ENCODE data around the gene MDC1.
"Not testable (repeated sequence)": the region's sequence is repeated elsewhere in the genome, so short reads cannot be mapped to it uniquely, and the experiment has no call there.

Gene MDC1, protein sequence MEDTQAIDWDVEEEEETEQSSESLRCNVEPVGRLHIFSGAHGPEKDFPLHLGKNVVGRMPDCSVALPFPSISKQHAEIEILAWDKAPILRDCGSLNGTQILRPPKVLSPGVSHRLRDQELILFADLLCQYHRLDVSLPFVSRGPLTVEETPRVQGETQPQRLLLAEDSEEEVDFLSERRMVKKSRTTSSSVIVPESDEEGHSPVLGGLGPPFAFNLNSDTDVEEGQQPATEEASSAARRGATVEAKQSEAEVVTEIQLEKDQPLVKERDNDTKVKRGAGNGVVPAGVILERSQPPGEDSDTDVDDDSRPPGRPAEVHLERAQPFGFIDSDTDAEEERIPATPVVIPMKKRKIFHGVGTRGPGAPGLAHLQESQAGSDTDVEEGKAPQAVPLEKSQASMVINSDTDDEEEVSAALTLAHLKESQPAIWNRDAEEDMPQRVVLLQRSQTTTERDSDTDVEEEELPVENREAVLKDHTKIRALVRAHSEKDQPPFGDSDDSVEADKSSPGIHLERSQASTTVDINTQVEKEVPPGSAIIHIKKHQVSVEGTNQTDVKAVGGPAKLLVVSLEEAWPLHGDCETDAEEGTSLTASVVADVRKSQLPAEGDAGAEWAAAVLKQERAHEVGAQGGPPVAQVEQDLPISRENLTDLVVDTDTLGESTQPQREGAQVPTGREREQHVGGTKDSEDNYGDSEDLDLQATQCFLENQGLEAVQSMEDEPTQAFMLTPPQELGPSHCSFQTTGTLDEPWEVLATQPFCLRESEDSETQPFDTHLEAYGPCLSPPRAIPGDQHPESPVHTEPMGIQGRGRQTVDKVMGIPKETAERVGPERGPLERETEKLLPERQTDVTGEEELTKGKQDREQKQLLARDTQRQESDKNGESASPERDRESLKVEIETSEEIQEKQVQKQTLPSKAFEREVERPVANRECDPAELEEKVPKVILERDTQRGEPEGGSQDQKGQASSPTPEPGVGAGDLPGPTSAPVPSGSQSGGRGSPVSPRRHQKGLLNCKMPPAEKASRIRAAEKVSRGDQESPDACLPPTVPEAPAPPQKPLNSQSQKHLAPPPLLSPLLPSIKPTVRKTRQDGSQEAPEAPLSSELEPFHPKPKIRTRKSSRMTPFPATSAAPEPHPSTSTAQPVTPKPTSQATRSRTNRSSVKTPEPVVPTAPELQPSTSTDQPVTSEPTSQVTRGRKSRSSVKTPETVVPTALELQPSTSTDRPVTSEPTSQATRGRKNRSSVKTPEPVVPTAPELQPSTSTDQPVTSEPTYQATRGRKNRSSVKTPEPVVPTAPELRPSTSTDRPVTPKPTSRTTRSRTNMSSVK (N-terminal part only)

GRCh38 chr6:30717129-30717844, at the start of gene MDC1:
TSS of gene MDC1 (minus strand) at chr6:30717281. CDS start at chr6:30715175, 2,106 bp downstream.
- DNase-seq, result peak; percentile 98

DNA sequence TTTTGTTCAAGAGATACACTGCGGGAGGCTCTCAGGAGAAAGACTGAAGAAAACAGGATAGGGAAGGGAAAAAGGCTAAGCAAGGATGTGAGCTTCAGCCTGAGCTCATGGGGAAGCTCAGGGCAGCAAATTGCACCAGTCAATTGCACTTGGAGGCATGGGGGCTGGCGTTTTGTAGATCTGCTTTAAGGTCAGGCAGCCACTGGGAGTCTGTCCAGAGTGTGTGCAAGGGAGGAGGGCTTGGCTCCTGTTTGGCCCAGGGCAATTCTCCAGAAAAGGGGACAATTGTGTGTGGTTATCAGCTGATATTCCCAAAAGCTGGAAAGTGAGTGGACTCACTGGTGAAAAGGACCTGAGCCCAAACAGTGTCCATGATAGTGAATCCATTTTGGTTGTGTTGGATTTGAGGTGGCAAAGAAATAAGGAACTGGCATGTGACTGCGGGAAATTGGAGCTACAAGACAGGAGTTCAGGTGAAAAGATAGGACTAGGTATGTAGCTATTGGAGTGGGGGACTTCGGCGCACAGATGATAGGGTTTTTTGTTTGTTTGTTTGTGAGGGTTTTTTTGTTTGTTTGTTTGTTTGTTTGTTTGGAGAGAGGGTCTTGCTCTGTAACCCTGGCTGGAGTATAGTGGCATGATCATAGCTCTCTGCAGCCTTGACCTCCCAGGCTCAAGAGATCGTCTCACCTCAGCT, 49.5 kb upstream of the MDC1 start:
- DNase-seq, result no peak

- not testable (repeated sequence) for DNase-seq
Observed at GRCh38 chr6:30765495-30765894, 48.4 kb upstream of the MDC1 start.

DNA sequence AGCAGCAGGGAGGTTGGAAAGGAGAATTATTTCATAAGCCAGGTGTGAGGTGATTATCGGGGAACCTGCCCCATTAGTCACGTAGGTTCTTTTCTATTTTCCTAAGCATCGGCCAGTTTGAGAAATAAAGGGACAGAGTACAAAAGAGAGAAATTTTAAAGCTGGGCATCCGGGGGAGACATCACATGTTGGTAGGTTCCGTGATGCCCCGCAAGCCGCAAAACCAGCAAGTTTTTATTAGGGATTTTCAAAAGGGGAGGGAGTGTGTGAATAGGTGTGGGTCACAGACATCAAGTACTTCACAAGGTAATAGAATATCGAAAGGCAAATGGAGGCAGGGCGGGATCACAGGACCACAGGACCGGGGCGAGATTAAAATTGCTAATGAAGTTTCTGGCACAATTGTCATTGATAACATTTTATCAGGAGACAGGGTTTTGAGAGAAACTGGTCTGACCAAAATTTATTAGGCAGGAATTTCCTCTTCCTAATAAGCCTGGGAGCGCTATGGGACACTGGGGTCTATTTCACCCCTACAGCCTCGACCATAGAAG, 47.5 kb upstream of the MDC1 start:
- not testable (repeated sequence) for DNase-seq

DNA sequence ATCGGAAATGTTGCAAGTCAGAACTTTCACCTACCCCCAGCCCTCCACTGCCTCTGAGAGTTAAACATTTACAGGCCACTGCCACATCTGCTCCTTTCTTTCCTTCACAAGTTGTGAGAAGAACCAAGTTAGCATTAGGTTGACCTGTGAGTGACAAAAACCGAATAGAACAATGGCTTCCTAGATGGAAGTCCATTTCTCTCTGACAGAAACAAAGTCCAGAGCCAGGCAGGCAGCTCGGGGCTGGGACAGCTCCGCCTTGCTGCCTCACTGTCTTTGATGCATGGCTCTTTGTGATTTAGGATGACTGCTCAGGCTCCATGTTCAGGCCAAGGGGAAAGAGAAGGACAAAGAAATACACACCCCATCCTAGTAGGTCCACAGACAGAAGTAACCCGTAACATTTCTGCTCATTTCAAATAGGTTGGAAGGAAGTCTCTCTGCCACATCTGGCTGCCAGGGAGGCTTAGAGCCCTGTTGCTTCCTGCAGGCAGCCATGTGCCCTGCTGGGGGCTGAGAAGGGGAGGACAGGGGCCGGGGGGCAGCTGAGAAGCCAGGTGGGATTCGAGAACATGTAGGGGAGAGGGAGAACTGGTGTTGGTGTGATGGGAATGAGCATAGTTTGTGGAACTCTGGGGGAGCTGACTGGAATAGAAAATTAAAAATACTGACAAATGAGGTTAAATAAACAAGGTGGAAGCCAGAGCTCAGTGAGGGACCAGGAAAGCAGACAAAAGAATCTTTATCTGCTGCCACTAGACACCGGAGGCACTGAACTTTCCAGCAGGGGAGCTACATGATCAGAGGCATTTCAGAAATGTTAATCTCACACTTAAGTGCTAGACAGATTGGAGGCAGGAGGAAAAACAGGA, 46.8 kb upstream of the MDC1 start:
- no peak for DNase-seq

DNA sequence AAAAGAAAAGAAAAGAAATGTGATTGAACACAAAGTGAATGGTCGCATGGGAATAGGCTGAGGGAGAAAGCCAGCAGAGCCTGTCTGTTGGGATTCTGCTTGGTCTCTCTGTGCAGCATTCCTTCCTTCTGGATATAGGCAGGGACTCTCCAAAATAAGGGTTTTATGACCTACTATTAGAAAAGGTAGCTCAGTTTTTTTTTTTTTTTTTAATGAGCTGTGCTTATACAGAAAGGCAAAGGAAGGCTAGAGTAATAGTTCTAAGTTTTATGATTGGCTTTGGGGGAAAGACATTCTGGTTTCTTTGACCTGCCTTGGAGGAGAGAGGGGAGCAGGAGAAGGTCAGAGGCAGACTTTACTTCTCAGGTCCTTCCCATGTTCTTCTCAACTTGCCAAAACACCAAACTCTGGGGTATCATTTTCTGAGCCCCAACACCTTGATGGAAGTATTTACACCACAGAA, 46.1 kb upstream of the MDC1 start:
- DNase-seq, result no peak

DNA sequence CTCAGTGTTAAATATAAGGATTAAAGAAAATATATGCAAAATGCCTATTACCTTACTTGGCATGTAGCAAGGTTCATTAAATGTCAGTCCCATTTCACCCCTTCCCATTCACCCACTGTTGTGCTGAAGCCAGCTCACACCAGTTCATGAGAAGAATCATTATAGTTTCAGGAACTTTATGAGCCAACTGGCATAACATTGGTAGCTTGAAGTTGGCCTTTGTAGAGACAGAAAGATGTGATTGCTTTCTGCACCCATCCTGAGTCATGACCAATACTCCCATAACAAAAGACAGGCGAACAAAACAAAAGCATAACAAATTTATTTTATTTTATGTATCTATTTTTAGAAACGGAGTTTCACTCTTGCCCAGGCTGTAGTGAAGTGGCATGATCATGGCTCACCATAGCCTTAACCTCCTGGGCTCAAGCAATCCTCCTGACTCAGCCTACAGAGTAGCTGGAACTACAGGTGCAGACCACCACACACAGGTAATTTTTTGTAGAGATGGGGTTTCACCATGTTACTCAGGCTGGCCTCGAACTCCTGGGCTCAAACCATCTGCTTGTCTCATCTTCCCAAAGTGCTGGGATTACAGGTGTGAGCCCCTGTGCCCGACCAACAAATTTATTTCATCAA, 44.8 kb upstream of the MDC1 start:
- no peak for DNase-seq

DNA sequence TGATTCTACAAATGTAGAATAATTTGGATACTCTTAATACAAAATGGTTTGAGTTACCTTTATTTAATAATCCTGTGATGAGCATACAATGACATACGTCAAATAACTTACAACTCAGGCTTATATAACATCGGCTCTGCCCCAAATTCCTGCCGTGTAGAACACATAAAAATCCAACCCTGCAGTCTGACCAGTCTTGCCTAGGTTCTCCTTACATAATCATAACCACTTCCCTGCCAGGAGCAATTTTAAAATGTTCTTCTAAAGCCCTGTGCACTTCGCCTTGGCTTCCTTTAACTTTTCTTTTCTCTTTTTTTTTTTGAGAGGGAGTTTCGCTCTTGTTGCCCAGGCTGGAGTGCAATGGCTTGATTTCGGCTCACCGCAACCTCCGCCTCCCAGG, 43.5 kb upstream of the MDC1 start:
- no peak for DNase-seq

- DNase-seq, result no peak
Observed at GRCh38 chr6:30759575-30760239, 42.6 kb upstream of the MDC1 start.

GRCh38 chr6:30757261-30757904, 40.3 kb upstream of the MDC1 start:
- DNase-seq, result no peak

DNA sequence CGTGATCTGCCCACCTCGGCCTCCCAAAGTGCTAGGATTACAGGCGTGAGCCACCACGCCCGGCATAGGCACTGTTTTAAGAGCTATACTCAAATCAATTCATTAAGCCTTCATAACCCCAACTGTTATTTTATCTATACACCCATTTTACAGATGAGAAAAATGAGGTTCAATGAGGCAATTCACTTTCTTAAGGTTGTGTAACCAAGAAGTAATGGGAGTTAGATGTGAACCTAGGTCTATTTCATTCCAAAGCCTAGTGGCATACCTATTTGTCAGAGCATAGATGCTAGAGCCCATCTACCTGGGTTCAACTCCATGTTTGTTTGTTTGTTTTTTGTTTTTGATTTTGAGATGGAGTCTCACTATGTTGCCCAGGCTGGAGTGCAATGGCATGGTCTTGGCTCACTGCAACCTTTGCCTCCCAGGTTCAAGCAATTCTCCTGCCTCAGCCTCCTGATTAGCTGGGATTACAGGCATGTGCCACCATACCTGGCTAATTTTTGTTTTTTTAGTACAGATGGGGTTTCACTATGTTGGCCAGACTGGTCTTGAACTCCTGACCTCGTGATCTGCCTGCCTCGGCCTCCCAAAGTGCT, 39.4 kb upstream of the MDC1 start:
- DNase-seq, result not testable (repeated sequence)

GRCh38 chr6:30754631-30755030, 37.5 kb upstream of the MDC1 start:
- no peak for DNase-seq

DNA sequence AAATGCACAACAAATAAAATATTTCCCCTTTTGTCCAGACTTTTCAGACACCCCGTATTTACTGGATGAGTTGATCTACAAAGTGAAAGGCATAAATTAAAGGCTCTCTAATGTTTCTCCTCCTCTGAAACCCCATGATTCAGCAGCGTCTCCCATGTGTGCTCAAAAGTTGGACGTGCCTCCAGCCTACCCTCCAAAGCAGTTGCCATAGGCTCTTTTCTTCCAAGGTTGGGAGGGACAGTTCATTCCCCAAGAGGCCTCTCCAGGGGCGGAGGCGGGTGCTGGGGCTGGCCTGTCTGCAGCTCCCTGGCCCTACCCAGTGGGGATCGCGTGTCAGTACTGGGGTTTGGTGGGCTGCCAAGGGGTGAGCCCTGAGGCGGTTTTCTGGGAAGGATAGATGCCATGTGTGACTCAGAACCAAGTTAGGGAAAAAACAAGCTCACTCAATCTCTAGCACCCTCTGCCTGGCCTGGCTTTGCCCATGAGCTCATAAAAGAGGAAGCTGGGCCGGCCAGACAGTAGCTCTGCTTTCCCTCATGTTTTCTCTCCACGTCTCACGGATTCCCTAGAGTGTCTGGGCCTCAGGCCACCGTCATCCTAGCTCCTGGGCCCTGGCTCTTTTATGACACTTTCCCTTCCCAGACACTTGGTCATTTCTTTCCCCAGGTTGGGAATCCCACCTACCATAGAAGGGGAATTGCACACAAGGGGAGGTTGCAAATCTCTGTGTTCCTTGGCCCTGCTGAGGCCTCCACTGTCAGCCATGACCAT, 35.3 kb upstream of the MDC1 start:
- peak; percentile 98 for DNase-seq

- DNase-seq, result no peak
Observed at GRCh38 chr6:30750379-30750668, 33.2 kb upstream of the MDC1 start.

DNA sequence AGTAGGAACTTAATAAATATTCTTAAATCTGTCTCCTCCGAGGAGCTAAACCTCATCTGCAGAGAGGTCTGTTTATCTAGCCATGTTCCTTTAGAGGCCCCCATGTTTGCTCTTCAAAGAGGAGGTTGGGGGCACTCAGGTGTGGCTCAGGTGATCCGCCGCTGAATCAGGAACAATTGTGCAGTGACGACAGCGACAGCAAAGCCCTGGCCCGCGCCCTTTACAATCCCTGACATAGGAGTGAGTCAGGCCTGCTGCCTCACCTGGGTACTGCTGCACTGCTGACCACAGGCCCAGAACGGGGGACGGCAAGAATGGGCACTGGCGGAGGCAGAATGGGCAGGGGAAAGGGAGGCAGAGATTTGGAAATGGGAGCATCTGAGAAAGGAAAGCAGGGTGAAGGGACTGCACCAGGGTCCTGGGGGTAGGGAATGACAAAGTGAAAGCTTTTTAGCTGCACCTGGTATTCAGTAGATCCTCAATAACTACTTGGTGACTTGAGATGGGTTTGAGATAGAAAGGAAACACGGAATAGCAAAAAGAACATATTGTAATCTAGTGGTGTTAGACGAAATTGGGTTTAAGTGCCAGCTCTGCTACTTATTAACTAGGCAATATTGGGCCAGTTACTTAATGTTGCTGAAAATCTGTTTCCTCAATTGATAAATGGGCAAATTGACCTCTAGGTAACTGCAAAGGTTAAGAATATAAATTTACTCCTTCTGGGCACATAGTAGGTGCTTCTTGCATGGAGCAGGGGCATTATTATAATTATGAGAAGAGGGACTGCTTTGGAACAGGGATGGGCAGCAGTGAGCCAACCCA, 32.7 kb upstream of the MDC1 start:
- no peak for DNase-seq

DNA sequence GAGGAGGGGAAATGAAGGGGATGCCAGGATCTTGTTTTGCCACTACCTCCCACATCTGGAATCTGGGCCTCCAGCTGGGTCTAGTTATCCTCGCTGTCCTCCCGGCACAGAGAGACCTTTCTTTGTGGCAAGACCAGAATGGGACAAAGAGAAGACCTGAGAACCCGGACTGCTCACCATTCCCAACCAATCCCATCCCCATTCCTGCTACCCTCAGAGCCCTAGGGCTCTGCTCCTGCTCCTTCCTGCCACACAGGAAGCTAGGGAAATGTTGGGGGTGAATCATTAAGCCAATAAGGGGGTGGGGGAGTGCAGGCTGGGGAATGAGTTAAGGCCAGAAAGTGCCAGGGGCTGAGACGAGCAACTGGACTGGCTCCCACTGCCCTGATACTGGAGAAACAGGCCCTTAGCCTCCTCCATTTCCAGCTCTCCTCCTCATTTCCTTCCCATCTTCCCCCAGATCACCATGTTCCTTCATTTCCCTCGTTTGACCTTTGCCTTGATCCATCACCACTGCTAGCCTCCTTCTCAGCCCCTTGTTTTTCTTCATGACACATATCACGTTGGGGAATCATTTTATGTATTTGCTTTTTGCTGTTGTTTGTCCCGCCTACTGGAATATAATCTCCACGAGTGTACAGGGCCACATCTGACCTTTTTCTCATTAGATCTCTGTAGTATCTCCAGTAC, 31.9 kb upstream of the MDC1 start:
- DNase-seq, result no peak
